ENCODE results near the gene ANGPTL8.
A peak's percentile ranks its signal among the peaks of the same experiment; 100 is the strongest.

ANGPTL8 gene

DNA sequence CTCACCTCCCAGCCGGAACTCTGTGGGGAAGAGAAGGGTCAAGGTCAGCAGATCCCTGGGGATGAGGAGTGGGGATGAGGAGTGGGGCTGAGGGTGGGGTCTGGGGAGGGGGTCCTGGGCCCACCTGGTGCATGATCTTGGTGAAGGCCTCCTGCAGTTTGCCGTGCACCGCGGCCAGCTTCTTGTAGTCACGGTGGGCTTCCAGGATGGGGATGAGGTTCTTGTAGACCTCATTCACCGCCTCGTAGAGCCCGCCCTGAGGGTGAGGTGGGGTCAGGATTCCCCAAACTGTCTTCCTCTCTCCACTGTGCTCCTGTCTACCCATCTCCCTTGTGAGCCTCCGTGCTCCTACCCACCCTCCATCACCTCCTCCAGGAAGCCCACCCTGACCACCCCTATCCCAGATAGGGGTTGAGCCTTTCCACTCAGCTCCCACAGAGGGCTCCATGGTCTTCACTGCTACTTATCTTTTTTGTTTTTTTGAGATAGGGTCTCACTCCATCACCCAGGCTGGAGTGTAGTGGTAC, 35.3 kb upstream of the ANGPTL8 start:
- TF ChIP-seq, protein P1, sequence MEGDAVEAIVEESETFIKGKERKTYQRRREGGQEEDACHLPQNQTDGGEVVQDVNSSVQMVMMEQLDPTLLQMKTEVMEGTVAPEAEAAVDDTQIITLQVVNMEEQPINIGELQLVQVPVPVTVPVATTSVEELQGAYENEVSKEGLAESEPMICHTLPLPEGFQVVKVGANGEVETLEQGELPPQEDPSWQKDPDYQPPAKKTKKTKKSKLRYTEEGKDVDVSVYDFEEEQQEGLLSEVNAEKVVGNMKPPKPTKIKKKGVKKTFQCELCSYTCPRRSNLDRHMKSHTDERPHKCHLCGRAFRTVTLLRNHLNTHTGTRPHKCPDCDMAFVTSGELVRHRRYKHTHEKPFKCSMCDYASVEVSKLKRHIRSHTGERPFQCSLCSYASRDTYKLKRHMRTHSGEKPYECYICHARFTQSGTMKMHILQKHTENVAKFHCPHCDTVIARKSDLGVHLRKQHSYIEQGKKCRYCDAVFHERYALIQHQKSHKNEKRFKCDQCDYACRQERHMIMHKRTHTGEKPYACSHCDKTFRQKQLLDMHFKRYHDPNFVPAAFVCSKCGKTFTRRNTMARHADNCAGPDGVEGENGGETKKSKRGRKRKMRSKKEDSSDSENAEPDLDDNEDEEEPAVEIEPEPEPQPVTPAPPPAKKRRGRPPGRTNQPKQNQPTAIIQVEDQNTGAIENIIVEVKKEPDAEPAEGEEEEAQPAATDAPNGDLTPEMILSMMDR (conservative IDR thresholded peaks at IDR 0.05; ENCODE audit: low read length) = no peak
- H3K4me3 ChIP-seq (ENCODE audit: low read length) = no peak overlapping the region
- DNase-seq (ENCODE audit: low read depth) = no peak

DNA sequence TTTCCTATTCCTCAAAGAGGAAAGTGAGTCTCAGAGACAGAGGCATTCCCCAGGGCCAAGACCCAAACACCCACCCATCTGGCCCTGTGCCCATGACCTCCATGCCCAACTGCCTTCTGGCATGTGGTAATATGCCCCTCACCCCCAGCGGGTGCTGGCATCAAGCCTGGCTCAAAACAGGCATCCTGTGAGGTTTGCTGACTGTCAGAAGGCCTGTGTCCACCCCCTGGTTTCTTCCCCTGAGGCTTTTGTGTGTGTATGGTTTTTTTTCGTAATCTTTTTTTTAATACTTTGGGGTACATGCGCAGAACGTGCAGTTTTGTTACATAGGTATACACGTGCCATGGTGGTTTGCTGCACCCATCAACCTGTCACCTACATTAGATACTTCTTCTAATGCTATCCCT, 34.5 kb upstream of the ANGPTL8 start:
- TF ChIP-seq, protein P1 (conservative IDR thresholded peaks at IDR 0.05; ENCODE audit: low read length) = no peak
- no peak overlapping the region for H3K4me3 ChIP-seq (ENCODE audit: low read length)
- DNase-seq (ENCODE audit: low read depth) = no peak

DNA sequence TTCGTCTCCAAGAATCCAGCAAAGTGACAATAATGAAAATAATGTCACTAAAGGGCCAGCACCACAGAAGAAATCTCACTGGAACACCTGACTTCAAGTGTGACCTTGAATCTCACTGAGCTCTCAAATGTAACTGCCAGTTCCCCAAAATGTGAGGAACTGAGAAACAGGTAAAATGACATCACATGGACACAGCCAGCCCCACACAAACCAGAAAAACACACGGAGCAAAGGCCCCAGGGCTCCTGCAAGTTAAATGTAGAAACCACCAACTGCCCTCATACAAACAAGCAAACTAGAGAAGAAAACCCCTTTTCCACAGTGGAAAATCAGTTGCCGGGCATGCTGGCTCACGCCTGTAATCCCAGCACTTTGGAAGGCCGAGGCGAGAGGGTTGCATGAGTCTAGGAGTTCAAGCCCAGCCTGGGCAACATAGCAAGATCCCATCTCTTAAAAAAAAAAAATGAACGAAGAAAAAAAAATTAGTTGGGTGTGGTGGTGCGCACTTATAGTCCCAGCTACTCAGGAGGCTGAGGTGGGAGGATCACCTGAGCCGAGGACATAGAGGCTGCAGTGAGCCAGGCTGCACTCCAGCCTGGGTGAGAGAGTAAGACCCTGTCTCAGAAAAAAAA, 33.4 kb upstream of the ANGPTL8 start:
- TF ChIP-seq, protein P1 (conservative IDR thresholded peaks at IDR 0.05; ENCODE audit: low read length) = no peak
- H3K4me3 ChIP-seq (ENCODE audit: low read length) = no peak overlapping the region
- DNase-seq (ENCODE audit: low read depth) = no peak

DNA sequence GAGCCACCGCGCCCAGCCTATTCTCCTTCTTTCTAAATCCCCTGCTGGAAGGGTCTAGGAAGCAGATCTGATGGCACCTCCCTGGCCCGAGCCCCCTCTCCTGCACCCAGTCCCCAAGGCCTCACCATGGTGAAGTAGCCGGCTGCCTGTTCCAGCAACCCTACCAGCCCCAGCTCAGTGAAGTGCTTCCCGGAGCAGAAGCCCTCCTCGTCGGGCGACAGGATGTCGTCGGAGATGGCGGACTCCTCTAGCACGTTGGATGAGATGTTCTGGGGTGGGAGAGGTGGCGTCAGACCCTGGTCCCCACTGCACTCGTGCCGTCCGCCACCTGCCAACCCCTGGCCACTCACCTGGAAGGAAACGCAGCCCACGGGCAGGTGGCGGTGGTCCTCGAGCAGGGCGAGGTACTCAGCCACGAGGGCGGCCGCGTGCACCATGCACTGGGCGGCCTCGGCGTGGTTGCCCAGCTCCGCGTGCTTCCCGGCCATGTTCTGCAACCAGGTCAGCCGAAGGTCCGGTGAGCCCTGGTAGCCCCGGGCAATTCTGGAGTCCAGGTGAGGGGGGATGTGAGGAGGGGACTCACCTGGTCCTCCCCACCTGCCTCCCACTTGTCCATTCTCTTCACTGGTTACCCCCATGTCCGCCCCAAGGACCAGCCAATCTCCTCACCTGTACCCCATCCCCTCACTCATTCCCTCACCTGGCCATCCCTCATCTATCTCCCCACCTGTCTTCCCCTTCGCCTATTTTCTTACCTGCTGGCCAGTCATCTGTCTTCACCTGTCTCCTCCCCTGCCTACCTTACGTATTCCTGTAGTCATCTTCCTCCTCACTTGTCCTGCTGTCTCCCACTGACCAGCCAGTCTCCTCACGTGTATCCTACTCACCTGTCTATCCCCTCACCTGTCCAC, 30.6 kb upstream of the ANGPTL8 start:
- H3K4me3 ChIP-seq (ENCODE audit: low read length) = no peak overlapping the region
- DNase-seq (ENCODE audit: low read depth) = peak; percentile 26
- TF ChIP-seq, protein P1 (conservative IDR thresholded peaks at IDR 0.05; ENCODE audit: low read length) = no peak

DNA sequence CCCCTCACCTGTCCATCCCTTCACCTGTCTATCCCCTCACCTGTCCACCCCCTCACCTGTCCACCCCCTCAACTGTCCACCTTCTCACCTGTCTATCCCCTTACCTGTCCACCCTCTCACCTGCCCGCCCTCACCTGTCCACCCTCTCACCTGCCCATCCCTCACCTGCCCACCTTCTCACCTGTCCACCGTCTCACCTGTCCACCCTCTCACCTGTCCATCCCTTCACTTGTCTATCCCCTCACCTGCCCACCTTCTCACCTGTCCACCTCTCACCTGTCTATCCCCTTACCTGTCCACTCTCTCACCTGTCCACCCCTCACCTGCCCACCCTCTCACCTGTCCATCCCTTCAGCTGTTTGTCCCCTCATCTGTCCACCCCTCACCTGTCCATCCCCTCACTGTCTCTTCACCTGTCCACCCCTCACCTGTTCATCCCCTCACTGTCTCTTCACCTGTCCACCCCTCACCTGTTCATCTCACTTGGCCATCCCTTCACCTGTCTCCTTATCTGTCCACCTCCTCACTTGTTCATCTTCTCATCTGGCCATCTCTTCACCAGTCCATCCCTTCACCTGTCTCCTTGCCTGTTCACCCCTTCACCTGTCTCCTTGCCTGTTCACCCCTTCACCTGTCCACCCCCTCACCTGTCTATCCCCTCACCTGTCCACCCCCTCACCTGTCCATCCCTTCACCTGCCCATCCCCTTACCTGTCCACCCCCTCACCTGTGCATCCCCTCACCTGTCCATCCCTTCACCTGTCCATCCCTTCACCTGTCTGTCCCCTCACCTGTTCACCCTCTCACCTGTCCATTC, 29.4 kb upstream of the ANGPTL8 start:
- TF ChIP-seq, protein P1 (conservative IDR thresholded peaks at IDR 0.05; ENCODE audit: low read length) = no peak
- DNase-seq (ENCODE audit: low read depth) = no peak

DNA sequence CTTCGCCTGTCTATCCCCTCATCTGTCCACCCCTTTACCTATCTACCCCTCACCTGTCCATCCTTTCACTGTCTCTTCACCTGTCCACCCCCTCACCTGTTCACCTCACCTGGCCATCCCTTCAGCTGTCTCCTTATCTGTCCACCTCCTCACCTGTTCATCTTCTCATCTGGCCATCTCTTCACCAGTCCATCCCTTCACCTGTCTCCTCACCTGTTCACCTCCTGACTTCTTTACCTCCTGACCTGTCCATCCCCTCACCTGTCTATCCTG, 28.8 kb upstream of the ANGPTL8 start:
- H3K4me3 ChIP-seq (ENCODE audit: low read length) = no peak overlapping the region
- TF ChIP-seq, protein P1 (conservative IDR thresholded peaks at IDR 0.05; ENCODE audit: low read length) = no peak
- DNase-seq (ENCODE audit: low read depth) = no peak

More for the DNA sequence above, 29.4 kb upstream of the ANGPTL8 start:
- no peak overlapping the region for H3K4me3 ChIP-seq (ENCODE audit: low read length)

All from AG10803 (cell line).